ENCODE data around the gene MAPK1.

GRCh38 chr22:21759093-21759492 is 108.4 kb downstream of the MAPK1 start:
- TF ChIP-seq EZH2phosphoT487 (IDR thresholded peaks at IDR 0.05; ENCODE audit: borderline replicate concordance, low read depth, low read length) (no peak), CTCF (conservative IDR thresholded peaks at IDR 0.05; ENCODE audit: low read length) (no peak)
